DND-41 (cell line): ENCODE results near the gene RNASEH2A.

Source experiments
- ATAC-seq: fragments of 200-7000 bp; cut with Tn5 transposase; 3 replicates; pipeline ENCODE4 v1.9.1; 2021; ENCODE audit warnings: low read depth; ENCODE audit not compliant: insufficient read depth
- DNase-seq: peaks from one replicate; pipeline ENCODE4 v3.0.0-alpha.2; 2020
- H2AFZ ChIP-seq: 2 replicates; pipeline ENCODE4 v1.6.0; 2012; ENCODE audit warnings: low read depth, low read length
- H3K27ac ChIP-seq: 2 replicates; pipeline ENCODE4 v1.5.1; 2012; ENCODE audit warnings: low read length, inconsistent platforms
- H3K27me3 ChIP-seq: fragments of 200-600 bp; sonication (generic); 2 replicates; pipeline ENCODE4 v1.6.0; 2012; ENCODE audit warnings: low read length, mild to moderate bottlenecking, inconsistent platforms; ENCODE audit not compliant: insufficient read depth, poor library complexity
- H3K36me3 ChIP-seq: 2 replicates; pipeline ENCODE4 v1.5.1; 2012; ENCODE audit warnings: low read length, inconsistent platforms; ENCODE audit not compliant: insufficient read depth
- H3K4me1 ChIP-seq: 2 replicates; pipeline ENCODE4 v1.5.1; 2012; ENCODE audit warnings: mild to moderate bottlenecking, low read length; ENCODE audit not compliant: insufficient read depth
- H3K4me2 ChIP-seq: 2 replicates; pipeline ENCODE4 v1.6.0; 2012; ENCODE audit warnings: mild to moderate bottlenecking, moderate library complexity, low read length, inconsistent platforms; ENCODE audit not compliant: insufficient read depth
- H3K4me3 ChIP-seq, 2 experiments: fragments of 200-600 bp in 1 of 2; shearing (Covaris generic) in 1 of 2; 2 replicates each; pipeline ENCODE4 v1.5.1; 2012 to 2016; ENCODE audit warnings: inconsistent platforms in 2 of 2, low read length in 2 of 2, mild to moderate bottlenecking in 2 of 2, low read depth in 1 of 2, moderate library complexity in 1 of 2
- H3K79me2 ChIP-seq: 2 replicates; pipeline ENCODE4 v1.6.0; 2012; ENCODE audit warnings: low read length, inconsistent platforms; ENCODE audit not compliant: insufficient read depth
- H3K9ac ChIP-seq: 2 replicates; pipeline ENCODE4 v1.6.0; 2012; ENCODE audit warnings: low read depth, mild to moderate bottlenecking, inconsistent platforms, low read length, moderate library complexity
- H3K9me3 ChIP-seq: 2 replicates; pipeline ENCODE4 v1.5.1; 2012; ENCODE audit warnings: low read length, moderate library complexity, mild to moderate bottlenecking, inconsistent platforms; ENCODE audit not compliant: insufficient read depth, severe bottlenecking
- H4K20me1 ChIP-seq: 2 replicates; pipeline ENCODE4 v1.6.0; 2012; ENCODE audit warnings: low read length; ENCODE audit not compliant: insufficient read depth
- EZH2 ChIP-seq: IDR thresholded peaks from 3 replicates; pipeline ENCODE4 v1.6.1; 2012; ENCODE audit warnings: borderline replicate concordance, low read depth, mild to moderate bottlenecking, moderate library complexity, low read length, inconsistent platforms; ENCODE audit not compliant: severe bottlenecking
- TF ChIP-seq, protein P1 (sequence below): IDR thresholded peaks from 2 replicates; pipeline ENCODE4 v1.5.1; 2012; ENCODE audit warnings: borderline replicate concordance, low read length, moderate library complexity, mild to moderate bottlenecking; ENCODE audit not compliant: poor library complexity, severe bottlenecking; ENCODE audit errors: extremely low read depth

The RNASEH2A gene

DNA sequence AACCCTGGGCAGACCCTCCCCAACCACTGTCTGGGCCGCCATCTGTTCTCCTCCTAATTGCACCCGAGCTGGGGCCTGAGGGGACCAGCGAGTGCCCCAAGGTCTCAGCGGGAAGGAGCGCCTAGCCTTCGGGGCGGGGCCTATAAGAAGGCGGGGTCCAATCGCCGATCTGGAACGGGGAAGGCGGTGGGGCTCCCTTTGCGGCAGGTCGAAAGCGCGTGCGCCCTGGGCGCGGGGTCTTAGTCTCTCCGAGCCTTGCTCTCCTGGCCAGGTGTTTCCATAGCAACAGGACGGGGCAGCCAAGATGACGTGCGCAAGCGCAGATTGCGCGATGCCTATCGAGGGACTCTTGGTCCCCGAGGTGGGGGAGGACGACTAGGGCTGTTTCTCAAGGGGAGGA is 34.7 kb downstream of the RNASEH2A start:
- no peak overlapping the region for H3K27ac ChIP-seq

DNA sequence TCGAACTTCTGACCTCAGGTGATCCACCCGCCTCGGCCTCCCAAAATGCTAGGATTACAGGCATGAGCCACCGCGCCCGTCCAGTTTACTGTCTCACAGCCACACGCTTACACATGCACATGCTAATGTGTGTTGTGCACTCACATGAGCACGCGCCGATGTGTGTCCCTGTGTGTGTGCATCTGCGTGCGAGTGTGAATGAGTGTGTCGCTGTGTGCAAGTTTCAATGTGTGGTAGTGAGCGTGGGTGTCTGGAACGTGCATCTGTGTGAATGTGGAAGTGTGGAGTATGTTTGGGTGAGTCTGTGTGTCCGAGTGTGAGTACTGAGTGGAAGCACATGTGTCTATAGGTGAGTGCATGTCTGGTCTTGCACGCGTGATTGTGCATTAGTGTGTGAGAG is 36.1 kb downstream of the RNASEH2A start:
- H3K79me2 ChIP-seq: peaks cover 39% of the 10 kb centered on the region
- ATAC-seq (no peak), DNase-seq (no peak)
- H3K4me2 ChIP-seq: no peak overlapping the region
- H3K9ac ChIP-seq: no peak overlapping the region
- H4K20me1 ChIP-seq: peaks cover 30% of the 10 kb centered on the region
- peaks cover 12% of the 10 kb centered on the region for H3K36me3 ChIP-seq
- no peaks in the 10 kb centered on the region for H3K27me3 ChIP-seq
- peaks cover 33% of the 10 kb centered on the region for H3K4me1 ChIP-seq
- no peak overlapping the region for H2AFZ ChIP-seq
- no peak overlapping the region for H3K4me3 ChIP-seq
- TF ChIP-seq, protein P1, sequence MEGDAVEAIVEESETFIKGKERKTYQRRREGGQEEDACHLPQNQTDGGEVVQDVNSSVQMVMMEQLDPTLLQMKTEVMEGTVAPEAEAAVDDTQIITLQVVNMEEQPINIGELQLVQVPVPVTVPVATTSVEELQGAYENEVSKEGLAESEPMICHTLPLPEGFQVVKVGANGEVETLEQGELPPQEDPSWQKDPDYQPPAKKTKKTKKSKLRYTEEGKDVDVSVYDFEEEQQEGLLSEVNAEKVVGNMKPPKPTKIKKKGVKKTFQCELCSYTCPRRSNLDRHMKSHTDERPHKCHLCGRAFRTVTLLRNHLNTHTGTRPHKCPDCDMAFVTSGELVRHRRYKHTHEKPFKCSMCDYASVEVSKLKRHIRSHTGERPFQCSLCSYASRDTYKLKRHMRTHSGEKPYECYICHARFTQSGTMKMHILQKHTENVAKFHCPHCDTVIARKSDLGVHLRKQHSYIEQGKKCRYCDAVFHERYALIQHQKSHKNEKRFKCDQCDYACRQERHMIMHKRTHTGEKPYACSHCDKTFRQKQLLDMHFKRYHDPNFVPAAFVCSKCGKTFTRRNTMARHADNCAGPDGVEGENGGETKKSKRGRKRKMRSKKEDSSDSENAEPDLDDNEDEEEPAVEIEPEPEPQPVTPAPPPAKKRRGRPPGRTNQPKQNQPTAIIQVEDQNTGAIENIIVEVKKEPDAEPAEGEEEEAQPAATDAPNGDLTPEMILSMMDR: no peak
- TF ChIP-seq EZH2: no peak
- H3K9me3 ChIP-seq: no peaks in the 10 kb centered on the region
- H3K27ac ChIP-seq: no peak overlapping the region

More for the DNA sequence above, 34.7 kb downstream of the RNASEH2A start:
- Histone ChIP-seq H3K27me3 (no peaks in the 10 kb centered on the region), H2AFZ (no peak overlapping the region), H3K9ac (no peak overlapping the region), H3K9me3 (no peaks in the 10 kb centered on the region), H3K79me2 (peaks cover 39% of the 10 kb centered on the region), H4K20me1 (peaks cover 30% of the 10 kb centered on the region; the same call in 1 of the 2 replicates), H3K36me3 (peaks cover 9% of the 10 kb centered on the region; the same call in 1 of the 2 replicates), H3K4me1 (peaks cover 33% of the 10 kb centered on the region), H3K4me2 (no peak overlapping the region), H3K4me3 (no peak overlapping the region)
- DNase-seq (no peak), ATAC-seq (no peak)
- no peak for TF ChIP-seq EZH2
- TF ChIP-seq, protein P1: no peak

- Histone ChIP-seq H2AFZ (no peak overlapping the region), H3K9me3 (no peaks in the 10 kb centered on the region), H3K27me3 (no peaks in the 10 kb centered on the region), H3K36me3 (peaks cover 18% of the 10 kb centered on the region), H3K27ac (no peak overlapping the region), H4K20me1 (peaks cover 33% of the 10 kb centered on the region), H3K79me2 (peaks cover 39% of the 10 kb centered on the region), H3K4me1 (peaks cover 31% of the 10 kb centered on the region), H3K4me3 (no peak overlapping the region), H3K9ac (no peak overlapping the region), H3K4me2 (no peak overlapping the region)
- ATAC-seq (no peak), DNase-seq (no peak)
- TF ChIP-seq EZH2: no peak
- TF ChIP-seq, protein P1: no peak
Observed at GRCh38 chr19:12843328-12843727, 36.9 kb downstream of the RNASEH2A start.
